Measurements from ENCODE around the gene ERFE. TPM values are rescaled to one million over a fixed set of nuclear protein-coding genes. Genes with fewer than 3 reads are reported as not detected.
A peak's percentile ranks its signal among the peaks of the same experiment; 100 is the strongest.

The ERFE gene
- total RNA-seq, 1 donor from 2014 or later: 3.8 TPM

DNA sequence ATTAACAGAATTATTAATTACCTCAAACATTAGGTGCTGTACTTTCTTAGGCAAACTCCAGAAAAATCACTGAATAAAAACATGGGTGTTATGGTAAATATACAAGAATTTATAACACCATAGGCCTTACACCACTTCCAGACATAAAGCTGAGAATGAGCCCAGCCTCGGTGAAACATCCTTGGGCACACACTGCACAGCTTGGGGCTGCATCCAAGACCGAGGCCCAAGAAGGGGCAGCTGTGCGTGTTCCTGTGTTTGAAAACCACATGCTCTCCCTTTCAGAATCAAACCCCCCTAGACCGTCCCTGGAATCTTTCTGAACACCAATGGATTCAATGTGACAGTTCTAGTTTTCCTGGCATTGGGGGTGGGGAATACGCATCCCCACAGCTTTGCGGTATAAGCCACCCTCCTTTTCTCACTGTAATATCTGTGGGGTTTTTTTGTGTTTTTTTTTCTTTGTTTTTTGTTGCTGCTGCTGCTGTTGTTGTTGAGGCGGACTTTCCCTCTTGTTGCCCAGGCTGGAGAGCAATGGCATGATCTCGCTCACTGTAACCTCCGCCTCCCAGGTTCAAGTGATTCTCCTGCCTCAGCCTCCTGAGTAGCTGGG lies 12.9 kb downstream of the ERFE start:
- no peak overlapping the region for H3K4me3 Mint-ChIP-seq
- TF ChIP-seq, protein P1, sequence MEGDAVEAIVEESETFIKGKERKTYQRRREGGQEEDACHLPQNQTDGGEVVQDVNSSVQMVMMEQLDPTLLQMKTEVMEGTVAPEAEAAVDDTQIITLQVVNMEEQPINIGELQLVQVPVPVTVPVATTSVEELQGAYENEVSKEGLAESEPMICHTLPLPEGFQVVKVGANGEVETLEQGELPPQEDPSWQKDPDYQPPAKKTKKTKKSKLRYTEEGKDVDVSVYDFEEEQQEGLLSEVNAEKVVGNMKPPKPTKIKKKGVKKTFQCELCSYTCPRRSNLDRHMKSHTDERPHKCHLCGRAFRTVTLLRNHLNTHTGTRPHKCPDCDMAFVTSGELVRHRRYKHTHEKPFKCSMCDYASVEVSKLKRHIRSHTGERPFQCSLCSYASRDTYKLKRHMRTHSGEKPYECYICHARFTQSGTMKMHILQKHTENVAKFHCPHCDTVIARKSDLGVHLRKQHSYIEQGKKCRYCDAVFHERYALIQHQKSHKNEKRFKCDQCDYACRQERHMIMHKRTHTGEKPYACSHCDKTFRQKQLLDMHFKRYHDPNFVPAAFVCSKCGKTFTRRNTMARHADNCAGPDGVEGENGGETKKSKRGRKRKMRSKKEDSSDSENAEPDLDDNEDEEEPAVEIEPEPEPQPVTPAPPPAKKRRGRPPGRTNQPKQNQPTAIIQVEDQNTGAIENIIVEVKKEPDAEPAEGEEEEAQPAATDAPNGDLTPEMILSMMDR (conservative IDR thresholded peaks at IDR 0.05): no peak
- DNase-seq (ENCODE audit: extremely low spot score, unreplicated experiment): no peak
- no peaks in the 10 kb centered on the region for H3K9me3 Mint-ChIP-seq
- H3K36me3 Mint-ChIP-seq: peaks cover 17% of the 10 kb centered on the region
- no peaks in the 10 kb centered on the region for H3K27me3 Mint-ChIP-seq
- H3K4me1 Mint-ChIP-seq (ENCODE audit: unreplicated experiment): no peaks in the 10 kb centered on the region
- no peak overlapping the region for H3K27ac Mint-ChIP-seq

DNA sequence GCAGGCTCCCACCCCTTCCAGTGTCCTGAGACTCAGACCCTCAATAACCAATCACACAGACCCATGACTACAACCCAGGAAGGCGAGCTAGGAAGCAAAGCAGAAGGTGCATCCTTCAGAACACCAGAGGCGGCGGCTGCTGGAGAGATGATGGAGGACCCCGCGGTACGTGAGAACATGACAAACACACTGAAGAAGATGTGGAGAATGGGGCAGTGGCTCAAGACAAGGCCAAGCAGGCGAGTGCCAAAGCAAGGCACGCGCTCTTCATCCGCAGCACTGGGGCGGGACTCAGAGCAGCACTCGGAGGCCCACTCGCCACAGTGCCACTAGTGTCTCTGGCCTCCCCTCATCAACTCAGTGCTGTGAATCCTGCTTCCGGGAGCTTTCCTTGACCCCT lies 13.7 kb downstream of the ERFE start:
- Mint-ChIP-seq H3K4me3 (no peak overlapping the region), H3K4me1 (ENCODE audit: unreplicated experiment) (no peaks in the 10 kb centered on the region), H3K9me3 (no peaks in the 10 kb centered on the region), H3K36me3 (peaks cover 24% of the 10 kb centered on the region), H3K27me3 (no peaks in the 10 kb centered on the region), H3K27ac (no peak overlapping the region)
- no peak for DNase-seq (ENCODE audit: extremely low spot score, unreplicated experiment)
- TF ChIP-seq, protein P1 (conservative IDR thresholded peaks at IDR 0.05): no peak

DNA sequence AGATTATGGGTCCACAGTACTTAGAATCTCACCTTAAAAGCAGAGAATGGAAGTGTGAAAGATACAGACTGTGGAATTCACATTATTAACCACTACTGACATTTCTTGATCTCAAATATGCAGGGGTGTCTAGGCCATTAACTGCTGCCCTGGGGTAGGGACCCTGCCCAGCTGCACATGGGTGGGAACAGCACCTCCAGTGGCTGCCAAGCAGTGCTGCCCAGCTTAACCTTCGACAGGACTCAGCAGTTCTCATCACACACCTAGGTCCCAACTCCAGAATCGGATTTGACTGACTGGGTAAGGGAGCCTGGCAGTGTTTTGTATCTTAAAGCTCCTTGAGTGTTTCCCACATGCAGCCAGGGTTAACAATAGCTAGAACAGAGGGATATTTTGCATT lies 14.9 kb downstream of the ERFE start:
- Mint-ChIP-seq H3K4me1 (ENCODE audit: unreplicated experiment) (no peaks in the 10 kb centered on the region), H3K27me3 (no peaks in the 10 kb centered on the region), H3K4me3 (no peak overlapping the region), H3K9me3 (no peaks in the 10 kb centered on the region), H3K36me3 (peaks cover 26% of the 10 kb centered on the region), H3K27ac (no peak overlapping the region)
- no peak for DNase-seq (ENCODE audit: extremely low spot score, unreplicated experiment)
- TF ChIP-seq, protein P1 (conservative IDR thresholded peaks at IDR 0.05): peak; percentile 52

GRCh38 chr2:238174291-238174690 lies 15.5 kb downstream of the ERFE start:
- no peaks in the 10 kb centered on the region for H3K9me3 Mint-ChIP-seq
- H3K4me1 Mint-ChIP-seq (ENCODE audit: unreplicated experiment): no peaks in the 10 kb centered on the region
- H3K4me3 Mint-ChIP-seq: no peak overlapping the region
- H3K27me3 Mint-ChIP-seq: no peaks in the 10 kb centered on the region
- TF ChIP-seq, protein P1 (conservative IDR thresholded peaks at IDR 0.05): no peak
- no peak overlapping the region for H3K27ac Mint-ChIP-seq
- peaks cover 30% of the 10 kb centered on the region for H3K36me3 Mint-ChIP-seq
- no peak for DNase-seq (ENCODE audit: extremely low spot score, unreplicated experiment)

- no peak for DNase-seq (ENCODE audit: extremely low spot score, unreplicated experiment)
- H3K4me3 Mint-ChIP-seq: no peak overlapping the region
- peaks cover 31% of the 10 kb centered on the region for H3K36me3 Mint-ChIP-seq
- no peaks in the 10 kb centered on the region for H3K9me3 Mint-ChIP-seq
- no peaks in the 10 kb centered on the region for H3K27me3 Mint-ChIP-seq
- no peaks in the 10 kb centered on the region for H3K4me1 Mint-ChIP-seq (ENCODE audit: unreplicated experiment)
- TF ChIP-seq, protein P1 (conservative IDR thresholded peaks at IDR 0.05): no peak
- H3K27ac Mint-ChIP-seq: no peak overlapping the region
Measured at GRCh38 chr2:238174701-238175100, 15.9 kb downstream of the ERFE start.

DNA sequence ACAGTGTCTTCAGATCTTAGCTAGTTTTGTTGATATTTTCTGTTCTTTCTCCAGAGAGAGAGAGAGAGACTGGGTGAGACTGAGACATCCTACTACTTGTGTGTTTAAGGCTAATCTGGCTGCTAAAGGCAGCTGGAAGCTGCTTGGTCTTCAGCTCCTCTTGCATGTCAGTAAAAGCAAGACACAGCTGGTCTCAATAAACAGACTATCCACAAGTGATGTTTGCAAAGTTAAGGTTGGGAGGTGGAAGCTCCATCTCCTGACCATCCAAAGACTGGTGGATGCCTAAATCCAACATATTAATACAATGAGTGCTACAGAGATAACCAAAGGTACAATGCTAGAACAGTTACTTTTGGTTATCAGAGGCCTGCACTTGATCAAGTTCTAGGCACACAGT lies 17.8 kb downstream of the ERFE start:
- Mint-ChIP-seq H3K4me3 (no peak overlapping the region), H3K27ac (no peak overlapping the region), H3K36me3 (peaks cover 30% of the 10 kb centered on the region), H3K9me3 (no peaks in the 10 kb centered on the region), H3K4me1 (ENCODE audit: unreplicated experiment) (no peaks in the 10 kb centered on the region), H3K27me3 (no peaks in the 10 kb centered on the region)
- DNase-seq (ENCODE audit: extremely low spot score, unreplicated experiment): no peak
- TF ChIP-seq, protein P1 (conservative IDR thresholded peaks at IDR 0.05): no peak

Data from type B pancreatic cell (in vitro differentiated cells).